AG08396 (cell line): ENCODE results near the gene NDUFAF3.

Experiments used
- DNase-seq: peaks from one replicate; pipeline ENCODE4 v3.0.0; 2012; ENCODE audit warnings: low spot score, mixed read lengths

Gene NDUFAF3

DNA sequence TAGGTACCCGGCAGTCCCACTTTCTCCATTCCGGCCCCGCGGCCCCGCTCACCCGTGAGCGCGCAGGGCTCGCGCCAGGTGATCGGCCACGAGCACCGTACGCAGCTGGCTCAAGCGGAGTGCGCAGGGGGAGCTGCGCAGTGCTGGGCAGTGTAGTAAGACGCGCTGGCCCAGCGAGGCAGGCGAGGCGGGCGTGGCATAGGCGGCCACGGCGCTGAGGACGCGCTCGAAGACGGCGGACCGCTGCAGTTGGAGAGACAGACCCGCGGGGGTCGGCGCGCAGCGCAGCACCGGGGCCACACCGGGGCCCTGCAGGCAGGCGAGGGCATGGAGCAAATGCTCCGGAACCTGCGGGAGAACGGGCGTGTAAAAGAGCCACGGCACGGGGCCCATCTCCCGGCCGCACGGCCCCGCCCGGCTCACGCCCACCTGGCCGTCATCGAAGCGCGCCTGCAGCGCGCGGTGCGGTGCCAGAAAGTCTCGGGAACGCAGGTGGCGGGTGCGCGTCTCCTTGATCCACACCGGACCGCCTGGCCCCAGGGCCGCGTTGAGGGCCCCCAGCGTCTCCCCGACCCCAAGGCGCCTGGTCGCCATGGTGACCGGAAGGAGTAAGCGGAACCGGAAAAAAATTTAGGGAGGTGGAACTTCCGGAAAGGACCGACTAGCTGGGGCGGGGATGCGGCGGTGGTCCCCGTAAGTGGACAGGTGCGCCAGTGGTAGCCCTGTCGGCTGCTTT, 3.8 kb upstream of the NDUFAF3 start, which contains the start of gene DALRD3:
Gene DALRD3 (minus strand): TSS at position 610 of the 736 bp plus-strand sequence. CDS start 16 bp downstream, at position 594.
- peak; percentile 76 for DNase-seq

DNA sequence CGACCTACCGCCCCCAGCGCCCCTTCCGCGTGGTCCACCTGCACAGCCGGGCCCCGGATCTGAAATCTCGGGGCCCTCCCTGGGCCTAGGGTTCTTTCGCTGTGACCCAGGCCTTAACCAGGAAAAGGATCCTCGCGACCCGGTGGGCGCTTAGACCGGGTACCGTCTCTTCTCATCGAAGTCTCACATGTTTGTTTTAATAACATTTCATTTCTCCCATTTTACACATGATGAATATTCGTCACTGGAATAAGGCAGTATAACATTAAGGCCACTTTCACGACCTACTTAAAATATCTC, 3.3 kb upstream of the NDUFAF3 start:
- no peak for DNase-seq

DNA sequence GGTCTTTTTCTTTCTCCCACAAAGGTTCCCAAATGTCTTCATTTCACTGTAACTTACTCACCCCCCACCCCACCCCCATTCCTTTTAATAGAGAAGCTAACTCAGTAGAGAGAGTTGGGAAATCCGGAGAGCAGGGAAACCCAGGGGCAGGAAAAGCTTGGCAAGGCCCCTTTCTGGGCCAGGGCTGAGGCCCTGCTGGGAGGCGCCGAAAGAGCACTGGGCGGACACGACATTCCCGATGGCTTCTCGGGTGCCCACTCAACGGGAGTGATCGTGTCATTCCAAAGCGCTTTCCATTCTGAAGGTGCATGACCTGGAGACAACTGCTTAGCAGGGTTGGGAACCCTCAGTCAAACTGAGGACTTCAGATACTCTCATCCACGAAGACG, 2.0 kb upstream of the NDUFAF3 start:
- no peak for DNase-seq

DNA sequence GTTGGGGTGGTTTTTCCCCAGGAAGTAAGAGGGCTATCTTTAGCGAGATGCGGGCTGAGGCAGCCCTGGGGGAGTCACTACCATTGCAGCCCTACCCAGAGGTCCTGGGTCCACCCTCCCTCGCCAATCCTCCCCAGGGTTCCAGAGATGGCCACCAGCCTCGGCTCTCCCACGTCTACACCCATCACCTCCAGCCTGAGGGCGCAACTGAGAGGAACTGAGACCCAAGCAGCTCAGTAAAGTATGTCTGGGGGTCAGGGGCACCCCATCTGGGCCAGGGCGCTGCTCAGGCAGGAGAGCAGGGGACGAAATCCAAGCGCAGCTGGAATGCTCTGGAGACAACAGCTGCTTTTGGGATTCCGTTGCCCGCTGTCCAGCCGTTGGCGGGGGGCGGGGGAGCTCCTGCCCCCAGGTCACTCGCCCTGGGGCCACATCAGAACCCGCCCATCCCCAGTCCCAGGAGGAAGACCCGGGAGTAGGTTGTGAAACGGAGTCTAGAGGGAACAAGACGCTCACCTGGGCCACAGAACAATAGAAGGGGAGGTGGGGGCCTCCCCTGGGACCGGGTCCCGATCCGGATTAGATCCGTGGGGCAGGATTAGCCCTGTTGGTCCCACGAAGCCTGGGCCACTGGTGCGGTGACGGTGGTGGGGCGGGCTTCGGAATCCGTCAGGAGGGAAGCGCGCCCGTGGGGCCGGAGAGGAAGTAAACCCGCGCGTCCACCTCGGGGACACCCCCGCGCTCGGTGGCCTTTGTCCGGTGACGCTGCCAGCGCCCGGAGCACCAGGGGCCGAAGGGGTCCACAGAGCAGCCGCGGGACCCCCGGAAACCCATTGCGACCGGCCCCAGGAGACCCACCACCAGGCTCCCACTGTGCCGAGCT, 1.4 kb upstream of the NDUFAF3 start:
- peak; percentile 29 for DNase-seq

DNA sequence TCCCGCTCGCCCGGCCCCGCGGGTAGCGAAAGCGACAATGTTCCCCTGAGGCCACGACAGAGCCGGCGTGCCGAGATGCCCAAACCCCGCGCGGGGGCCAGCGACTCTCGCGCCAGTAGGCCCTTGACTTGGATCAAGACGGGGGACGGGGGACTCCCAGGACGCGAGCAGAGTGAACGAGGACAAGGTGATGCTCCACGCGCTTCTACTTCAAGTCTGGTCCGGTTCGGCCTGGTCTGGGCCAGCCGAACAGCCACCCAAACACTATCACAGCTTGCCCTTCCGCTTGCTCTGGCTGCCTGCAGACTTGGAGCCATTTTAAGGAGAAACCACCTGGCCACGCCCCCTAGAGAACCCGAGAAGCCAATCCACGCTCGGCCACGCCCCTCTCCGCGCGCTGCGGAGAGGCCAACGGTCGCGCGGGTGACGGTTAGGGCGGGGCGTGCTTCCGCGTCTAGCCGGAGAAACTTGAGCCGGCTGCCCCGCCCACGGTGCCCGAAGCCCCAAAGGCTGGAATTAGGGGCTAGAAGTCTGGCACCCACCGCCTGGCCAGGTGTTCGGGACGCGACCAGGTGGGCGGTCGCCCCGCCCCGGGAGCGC, 608 bp upstream of the NDUFAF3 start:
- DNase-seq: peak; percentile 97

DNA sequence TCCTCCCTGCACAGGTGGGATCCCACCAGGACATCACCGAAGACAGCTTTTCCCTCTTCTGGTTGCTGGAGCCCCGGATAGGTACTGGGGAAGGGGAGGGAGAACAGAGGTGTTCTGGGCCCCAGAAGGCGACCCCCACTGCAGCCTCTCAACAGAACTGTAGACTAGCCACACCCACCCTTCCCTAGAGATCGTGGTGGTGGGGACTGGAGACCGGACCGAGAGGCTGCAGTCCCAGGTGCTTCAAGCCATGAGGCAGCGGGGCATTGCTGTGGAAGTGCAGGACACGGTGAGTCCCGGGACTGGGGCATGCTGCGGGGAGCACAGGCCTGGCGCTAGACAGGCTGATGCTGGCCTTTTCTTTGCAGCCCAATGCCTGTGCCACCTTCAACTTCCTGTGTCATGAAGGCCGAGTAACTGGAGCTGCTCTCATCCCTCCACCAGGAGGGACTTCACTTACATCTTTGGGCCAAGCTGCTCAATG, 809 bp downstream of the NDUFAF3 start:
- DNase-seq: no peak

DNA sequence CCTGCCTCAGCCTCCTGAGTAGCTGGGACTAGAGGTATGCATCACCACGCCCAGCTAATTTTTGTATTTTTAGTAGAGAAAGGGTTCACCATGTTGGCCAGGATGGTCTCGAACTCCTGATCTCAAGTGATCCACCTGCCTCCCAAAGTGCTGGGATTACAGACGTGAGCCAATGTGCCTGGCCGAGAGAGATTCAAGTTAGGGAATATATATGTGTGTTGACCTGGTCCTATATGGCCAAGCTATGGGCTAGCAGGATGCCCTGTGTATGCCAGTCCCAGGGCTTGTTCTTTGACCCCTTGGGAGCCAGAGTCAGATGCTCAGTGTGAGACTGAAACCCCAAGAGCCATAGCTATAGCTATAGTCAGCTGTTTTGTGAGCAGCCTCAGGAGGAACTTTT, 1.9 kb downstream of the NDUFAF3 start:
- DNase-seq: no peak

DNA sequence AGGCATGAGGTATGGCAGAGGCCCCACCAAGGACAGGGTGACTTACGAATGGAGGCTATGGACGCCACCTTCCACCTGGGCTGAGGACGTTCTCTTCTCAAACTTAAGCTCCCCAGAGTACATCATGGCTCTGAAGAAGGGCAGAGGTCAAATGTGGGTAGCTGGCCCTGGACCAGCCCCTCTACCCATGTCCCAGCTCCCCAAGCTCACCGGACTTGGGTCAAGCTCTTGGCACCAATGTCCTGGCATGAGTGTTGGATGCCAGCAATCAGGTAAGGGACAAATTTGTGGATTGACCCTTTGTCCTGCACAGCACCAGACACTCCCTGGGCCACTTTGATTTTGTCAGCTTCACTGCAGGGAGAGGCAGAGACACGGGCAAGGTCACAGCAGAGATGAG, 2.5 kb downstream of the NDUFAF3 start:
- DNase-seq: no peak

DNA sequence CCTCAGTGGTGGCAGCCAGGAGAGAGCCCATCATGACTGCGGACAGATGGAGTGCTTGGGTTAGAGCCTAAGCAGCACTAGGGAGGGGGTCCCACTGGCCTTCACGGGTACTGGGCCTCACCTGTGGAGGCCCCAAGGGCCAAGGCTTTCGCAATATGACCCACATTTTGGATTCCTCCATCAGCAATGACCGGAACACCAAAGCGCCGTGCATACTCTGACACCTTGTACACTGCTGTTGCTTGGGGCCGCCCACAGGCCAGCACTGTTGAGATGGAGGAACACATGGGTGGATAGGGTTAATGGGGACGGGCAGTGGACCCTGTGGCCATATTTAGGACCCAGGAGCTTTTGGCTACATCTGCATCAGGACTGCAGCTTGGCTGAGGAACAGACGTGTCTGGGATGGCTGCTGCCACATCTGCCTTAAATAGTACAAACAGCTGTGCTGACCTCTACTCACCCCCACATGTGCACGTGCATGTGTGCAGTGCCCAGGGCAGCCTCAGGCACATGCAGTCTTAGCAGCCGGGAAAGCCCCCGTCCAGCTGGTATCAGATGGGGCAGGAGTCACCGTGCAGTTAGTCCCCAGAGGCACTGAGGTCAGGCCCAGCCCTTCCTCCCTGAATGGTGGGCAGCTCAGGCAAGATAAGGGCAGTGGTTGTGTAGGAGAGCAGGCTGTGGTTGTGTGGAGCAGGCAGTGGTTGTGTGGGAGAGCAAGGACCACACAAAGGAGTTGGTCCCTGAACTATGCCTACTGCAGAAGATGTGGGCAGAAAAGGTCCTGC, 3.3 kb downstream of the NDUFAF3 start:
- no peak for DNase-seq

DNA sequence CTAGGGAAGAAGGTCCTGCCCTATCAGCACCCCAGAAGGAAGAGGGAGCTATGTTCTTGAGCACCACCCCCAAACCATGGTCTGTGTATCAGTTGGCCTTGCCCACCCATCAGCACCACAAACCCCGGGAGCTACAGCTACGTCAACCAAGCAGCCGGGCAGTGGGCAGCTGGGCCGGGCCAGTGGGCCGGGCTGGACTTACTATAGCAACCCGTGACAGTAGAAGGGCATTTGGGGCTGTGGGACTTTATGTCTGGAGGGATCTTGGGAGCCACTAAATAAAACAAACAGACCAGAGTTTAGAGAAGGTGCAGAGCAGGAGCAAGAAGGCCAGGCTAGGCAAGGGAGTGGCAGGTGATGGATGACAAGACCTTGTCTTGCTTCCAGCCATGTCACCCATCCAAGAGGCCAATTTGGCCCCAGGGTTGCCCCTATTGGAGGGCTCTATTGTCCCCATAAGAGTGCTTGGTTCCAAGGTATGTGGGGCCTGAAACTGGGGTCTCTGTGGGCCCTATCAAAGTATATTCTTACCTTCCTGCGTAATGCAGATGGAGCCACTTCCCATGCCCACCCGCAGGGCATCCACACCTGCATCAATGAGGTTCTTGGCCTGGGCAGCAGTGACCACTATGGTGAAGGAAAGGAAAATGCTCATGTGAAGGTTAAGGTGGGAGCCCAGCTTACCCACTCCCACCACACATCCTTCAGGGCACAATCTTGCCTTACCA, 4.0 kb downstream of the NDUFAF3 start:
- DNase-seq: no peak

DNA sequence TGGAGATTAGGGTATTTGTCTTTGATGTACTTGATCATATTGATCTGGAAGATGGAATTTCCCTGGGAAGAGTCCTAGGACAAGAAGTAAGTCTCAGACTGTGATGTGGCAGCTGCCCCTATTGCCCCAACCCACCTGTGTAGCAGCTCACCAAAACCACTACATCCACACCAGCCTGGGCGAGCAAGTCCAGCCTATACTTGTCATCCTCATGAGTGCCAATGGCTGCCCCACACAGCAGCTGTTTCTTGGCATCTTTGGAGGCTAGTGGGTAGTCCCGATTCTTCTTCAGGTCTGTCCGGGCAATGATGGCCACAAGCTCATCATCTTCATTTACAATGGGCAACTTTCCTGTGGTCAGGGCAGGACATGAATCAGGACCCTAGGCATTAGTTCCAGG, 4.6 kb downstream of the NDUFAF3 start:
- no peak for DNase-seq

DNA sequence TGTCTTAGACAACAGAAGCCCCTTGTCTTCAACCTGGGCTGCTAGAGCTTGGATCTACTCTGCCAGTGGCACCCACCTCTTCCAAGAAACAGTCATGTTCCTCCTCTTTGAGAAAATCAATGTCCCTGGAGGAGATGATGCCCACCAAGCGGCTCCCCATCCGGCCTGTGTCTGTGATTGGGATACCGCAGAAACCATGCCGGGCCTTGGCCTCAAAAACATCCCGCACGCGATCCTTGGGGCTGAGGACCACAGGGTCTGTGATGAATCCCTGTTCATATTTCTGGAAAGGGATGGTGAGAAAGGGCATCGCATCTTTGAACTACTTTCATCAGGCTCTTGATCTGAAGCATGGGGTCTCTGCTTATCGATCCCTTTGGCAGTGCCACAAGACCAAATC, 5.7 kb downstream of the NDUFAF3 start:
- no peak for DNase-seq

DNA sequence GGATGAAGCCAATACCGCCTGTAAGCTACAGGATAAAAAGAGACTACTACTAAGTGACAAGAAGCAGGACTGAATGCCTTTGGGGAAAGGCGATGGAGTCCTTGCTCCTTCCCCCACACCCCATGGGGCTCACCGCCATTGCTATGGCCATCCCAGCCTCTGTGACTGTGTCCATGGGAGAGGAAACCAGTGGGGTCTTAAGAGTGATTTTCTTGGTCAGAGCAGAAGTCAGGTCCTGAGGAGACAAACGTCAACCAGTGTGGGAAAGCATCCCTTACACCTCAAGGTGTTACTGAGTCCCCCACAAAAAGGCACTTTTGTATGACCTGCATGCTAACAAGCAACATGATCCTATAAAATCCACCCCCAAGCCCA, 6.4 kb downstream of the NDUFAF3 start:
- no peak for DNase-seq

DNA sequence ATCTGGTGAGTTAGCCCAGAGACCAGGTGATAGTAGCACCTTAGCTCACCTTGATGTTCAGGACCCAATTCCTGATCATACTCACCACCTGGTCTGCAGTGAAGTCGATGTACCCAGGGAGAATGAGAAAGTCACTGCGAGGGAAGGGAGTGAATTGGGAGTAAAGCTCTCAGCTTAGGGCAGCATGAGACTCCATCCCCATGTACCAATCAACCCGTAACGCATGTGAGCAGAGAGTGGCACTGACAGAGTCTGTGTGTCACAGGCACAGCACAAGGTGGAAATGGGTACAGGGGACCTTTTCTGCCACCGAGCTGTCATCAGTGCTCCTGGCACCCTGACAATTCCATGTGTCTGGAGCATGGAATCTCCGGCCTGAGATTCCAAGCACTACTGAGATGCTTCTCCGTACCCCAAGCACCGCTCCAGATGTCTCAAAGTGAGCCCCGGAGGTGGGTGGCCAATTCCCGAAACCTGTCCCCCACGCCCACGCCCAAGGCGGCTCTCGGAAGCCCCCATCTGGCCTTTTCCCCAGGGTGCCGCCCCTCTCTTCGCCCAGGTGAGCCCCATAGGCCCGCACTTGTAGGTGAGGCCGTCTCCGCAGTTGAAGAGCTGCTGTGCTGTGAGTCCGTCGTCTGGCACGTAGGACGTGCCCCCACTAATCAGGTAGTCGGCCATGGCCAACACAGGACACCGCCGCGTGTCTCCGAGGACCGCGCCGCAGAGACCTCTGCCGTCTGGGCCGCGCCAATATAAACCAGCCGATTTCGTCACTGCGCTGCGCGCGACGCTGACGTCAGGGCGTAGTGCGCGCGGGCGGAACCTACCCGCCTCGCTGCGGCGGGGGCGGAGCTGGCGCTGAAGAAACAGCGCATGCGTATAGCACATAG, 7.0 kb downstream of the NDUFAF3 start, which contains the start of gene IMPDH2:
Gene IMPDH2 (minus strand): TSS at position 726 of the 890 bp plus-strand sequence. CDS start 48 bp downstream, at position 678.
- DNase-seq: peak; percentile 92

DNA sequence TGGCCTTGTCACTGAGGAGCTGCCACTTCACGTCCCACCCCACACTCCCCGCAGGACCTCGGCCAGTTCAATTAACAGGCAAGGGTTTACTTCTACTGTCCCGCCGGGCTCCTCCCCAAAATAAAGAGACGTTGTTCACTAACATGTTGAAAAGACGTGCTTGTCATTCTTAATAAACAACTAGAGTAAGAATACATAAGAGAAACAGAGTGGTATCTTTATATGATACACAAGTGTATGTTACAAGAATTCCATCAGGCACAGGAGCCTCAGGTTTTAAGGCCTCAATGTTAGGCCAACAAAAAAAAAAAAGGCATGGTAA, 7.6 kb downstream of the NDUFAF3 start:
- DNase-seq: no peak

DNA sequence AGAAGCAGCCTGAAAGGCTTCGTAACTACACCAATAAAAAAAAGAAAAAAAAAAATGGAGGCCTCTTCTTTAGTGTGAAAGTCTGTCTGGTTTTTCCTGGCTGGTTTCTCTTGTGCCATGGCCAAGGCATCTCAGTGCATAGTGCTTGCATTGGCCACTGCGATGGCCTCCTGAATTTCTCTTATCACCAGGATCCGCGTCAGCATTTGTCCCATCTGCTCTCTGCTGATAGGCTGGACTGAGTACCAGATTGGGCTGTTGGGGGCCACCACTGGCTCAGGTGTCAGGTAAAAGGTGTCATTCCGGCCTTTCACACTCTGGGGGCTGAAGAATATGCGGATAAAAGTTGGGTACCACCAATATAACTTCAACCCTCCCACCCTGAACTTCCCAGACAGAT, 8.4 kb downstream of the NDUFAF3 start:
- no peak for DNase-seq

DNA sequence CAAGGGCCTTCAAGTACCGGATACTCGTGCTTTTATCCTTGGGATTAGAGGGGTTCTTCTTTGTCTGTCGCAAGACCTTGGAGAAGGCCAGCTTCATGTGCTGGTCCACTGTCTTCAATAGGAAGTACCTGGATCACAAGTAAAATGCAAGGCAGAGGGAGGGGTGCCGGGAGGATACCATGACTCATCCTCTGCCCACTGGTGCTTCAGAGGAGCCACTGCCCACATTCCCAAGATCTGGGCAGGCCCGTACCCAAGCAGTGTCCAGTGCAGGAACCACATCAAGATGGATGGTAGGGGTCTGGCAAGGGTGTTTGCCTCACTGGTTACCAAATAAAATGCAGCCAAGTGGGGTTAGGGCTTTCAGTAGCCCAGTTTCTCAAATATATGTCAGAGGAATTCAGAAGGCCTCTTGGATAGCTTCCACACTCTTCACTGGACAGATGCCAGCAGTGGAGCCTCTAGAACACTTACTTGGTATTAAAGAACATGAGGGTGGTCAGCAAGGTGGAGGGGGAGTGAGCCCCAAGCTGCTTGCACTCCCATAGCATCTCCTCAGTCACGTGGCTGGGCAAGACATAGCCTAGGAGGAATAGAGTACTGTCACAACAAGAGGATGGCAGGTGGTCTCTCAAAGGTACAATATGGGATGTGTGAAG, 10.9 kb downstream of the NDUFAF3 start:
- DNase-seq: no peak

DNA sequence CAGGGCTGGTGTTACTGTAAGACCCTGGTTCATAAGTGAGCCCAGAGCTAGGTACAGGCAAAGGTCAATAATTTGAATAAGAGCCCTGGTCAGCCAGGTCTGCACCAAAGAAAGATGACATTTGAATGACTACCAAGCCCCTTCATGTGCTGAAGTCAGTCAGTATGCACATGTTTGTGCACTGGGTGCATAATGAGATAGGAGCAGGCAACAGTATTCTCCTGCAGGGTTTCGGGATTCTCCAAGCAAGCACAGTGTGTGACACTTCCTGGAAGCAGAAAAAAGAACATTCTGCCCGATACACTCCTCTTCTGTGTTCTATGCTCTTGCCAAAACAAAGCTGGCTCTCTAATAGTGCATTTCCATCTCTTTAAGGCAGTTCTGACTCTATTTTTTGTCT, 12.7 kb downstream of the NDUFAF3 start:
- no peak for DNase-seq

DNA sequence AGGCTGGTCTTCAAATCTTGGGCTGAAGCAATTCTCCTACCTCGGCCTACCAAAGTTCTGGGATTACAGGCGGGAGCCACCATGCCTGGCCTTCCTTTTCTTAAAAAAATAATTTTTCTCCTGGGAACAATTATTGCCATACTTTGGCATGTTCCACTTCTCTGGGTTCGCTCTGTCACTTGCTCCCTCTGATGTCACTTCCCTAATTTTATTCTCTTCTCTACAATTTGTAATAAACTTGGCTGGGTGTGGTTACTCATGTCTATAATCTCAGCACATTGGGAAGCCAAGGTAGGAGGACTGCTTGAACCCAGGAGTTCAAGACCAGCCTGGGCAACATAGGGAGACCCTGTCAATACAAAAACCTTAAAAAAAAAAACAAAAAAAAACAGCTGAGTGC, 13.4 kb downstream of the NDUFAF3 start:
- no peak for DNase-seq

DNA sequence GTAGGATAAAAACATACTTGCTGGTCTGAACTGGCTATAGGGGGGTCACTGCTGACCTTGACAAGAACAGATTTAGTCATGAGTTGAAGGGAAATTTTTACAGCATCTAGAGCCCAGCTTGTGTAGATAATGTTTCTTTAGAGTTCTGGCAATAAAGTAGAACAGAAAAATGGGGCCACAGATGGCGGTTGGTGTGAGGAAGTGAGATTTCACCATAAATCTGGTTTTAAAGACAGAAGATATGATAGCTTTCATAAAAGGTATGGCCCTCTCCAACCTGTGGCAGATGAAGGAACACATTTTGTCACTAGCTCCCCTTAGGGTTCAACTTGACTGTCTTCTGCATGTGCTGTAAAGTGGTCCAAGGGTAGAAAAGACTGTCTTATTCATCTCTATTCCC, 31.6 kb downstream of the NDUFAF3 start:
- DNase-seq: no peak
